ENCODE results near the gene YBX1.
A peak's percentile ranks its signal among the peaks of the same experiment; 100 is the strongest.

Gene YBX1

DNA sequence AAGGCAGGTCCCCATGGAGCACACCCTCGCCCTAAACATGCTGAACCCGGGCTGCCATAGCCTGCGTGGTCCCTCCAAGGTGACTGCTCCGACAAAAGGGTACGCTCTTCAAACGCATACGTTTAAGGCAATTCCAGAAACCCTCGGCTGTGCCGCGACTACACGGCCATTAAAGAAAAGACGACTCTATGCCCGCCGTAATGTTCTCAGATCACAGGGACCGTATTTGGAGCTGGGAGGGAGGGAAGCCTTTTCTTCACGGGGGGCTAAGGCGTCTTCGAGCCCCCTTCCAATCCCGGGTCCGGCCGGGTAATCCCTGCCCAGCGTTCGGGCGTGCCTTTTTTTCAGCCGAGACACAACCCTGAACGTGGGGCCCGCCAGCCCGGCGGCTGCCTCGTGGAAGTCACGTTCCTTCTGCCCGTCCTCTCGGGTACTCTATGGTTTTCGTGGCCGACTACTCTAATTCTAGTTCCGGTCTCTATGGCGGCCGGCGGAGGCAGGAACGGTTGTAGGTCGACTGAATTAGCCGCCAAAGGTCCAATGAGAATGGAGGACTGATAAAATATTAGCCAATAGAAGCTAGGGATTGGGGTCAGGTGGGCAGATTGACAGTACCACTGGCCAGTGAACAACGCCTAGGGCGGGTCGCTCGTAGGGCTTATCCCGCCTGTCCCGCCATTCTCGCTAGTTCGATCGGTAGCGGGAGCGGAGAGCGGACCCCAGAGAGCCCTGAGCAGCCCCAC is at the start of gene YBX1:
Gene YBX1, plus strand, starts transcription at position 678 of the 743 bp plus-strand sequence. CDS start 148 bp downstream, outside the sequence.
- Histone ChIP-seq H3K4me1 (ENCODE audit: insufficient read depth, low read length, poor library complexity, severe bottlenecking) (peaks cover 45% of the 10 kb centered on the region), H3K9me2 (replicated peaks; ENCODE audit: low read depth, low read length) (no peaks in the 10 kb centered on the region), H3K9ac (ENCODE audit: low read depth, low read length, poor library complexity, severe bottlenecking) (peak within 1 kb of the TSS; percentile 92), H3F3A (ENCODE audit: low read depth) (no peaks in the 10 kb centered on the region), H3K9me3 (ENCODE audit: insufficient read depth, low read depth, low read length) (no peaks in the 10 kb centered on the region), H3K36me3 (ENCODE audit: insufficient read depth, low read length) (peaks cover 12% of the 10 kb centered on the region; the same call in 1 of the 2 replicates), H2AFZ (ENCODE audit: low read length) (peak within 1 kb of the TSS; percentile 79), H3K4me2 (ENCODE audit: low read depth, low read length, poor library complexity, severe bottlenecking) (peak within 1 kb of the TSS; percentile 99), H3K79me2 (ENCODE audit: insufficient read depth, low read length) (peaks cover 64% of the 10 kb centered on the region), H3K27me3 (ENCODE audit: insufficient read depth, low read length, poor library complexity, severe bottlenecking) (no peaks in the 10 kb centered on the region), H4K20me1 (ENCODE audit: insufficient read depth, low read length, poor library complexity, severe bottlenecking) (peaks cover 40% of the 10 kb centered on the region), H3K4me3 (ENCODE audit: low read length, poor library complexity, severe bottlenecking) (peak within 1 kb of the TSS; percentile 83)
- TF ChIP-seq EZH2phosphoT487 (IDR thresholded peaks at IDR 0.05; ENCODE audit: borderline replicate concordance): no peak
- TF ChIP-seq, protein P1, sequence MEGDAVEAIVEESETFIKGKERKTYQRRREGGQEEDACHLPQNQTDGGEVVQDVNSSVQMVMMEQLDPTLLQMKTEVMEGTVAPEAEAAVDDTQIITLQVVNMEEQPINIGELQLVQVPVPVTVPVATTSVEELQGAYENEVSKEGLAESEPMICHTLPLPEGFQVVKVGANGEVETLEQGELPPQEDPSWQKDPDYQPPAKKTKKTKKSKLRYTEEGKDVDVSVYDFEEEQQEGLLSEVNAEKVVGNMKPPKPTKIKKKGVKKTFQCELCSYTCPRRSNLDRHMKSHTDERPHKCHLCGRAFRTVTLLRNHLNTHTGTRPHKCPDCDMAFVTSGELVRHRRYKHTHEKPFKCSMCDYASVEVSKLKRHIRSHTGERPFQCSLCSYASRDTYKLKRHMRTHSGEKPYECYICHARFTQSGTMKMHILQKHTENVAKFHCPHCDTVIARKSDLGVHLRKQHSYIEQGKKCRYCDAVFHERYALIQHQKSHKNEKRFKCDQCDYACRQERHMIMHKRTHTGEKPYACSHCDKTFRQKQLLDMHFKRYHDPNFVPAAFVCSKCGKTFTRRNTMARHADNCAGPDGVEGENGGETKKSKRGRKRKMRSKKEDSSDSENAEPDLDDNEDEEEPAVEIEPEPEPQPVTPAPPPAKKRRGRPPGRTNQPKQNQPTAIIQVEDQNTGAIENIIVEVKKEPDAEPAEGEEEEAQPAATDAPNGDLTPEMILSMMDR (conservative IDR thresholded peaks at IDR 0.05; ENCODE audit: low read length): no peak

DNA sequence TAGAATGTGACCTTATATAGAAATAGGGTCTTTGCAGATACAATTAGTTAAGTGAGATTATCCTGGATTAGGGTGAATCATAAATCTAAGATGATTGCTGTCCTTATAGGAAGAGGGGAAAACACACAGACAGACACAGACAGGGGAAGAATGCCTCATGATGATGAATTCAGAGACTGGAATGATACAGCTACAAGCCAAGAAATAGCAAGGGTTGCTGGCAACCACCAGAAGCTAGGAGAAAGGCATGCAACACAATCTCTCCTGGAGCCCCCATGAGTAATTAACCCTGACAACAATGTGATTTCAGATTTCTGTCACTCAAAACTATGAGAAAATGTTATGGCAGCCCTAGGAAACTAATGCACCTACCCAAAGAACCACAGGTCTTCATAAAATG is 43.1 kb upstream of the YBX1 start:
- Histone ChIP-seq H4K20me1 (ENCODE audit: insufficient read depth, low read length, poor library complexity, severe bottlenecking) (no peaks in the 10 kb centered on the region), H3K9ac (ENCODE audit: low read depth, low read length, poor library complexity, severe bottlenecking) (no peak overlapping the region), H3K9me3 (ENCODE audit: insufficient read depth, low read depth, low read length) (no peaks in the 10 kb centered on the region), H3K4me1 (ENCODE audit: insufficient read depth, low read length, poor library complexity, severe bottlenecking) (no peaks in the 10 kb centered on the region), H3K4me2 (ENCODE audit: low read depth, low read length, poor library complexity, severe bottlenecking) (no peak overlapping the region), H3K9me2 (replicated peaks; ENCODE audit: low read depth, low read length) (no peaks in the 10 kb centered on the region), H3F3A (ENCODE audit: low read depth) (no peaks in the 10 kb centered on the region), H3K4me3 (ENCODE audit: low read length, poor library complexity, severe bottlenecking) (no peak overlapping the region), H3K79me2 (ENCODE audit: insufficient read depth, low read length) (no peaks in the 10 kb centered on the region), H3K36me3 (ENCODE audit: insufficient read depth, low read length) (no peaks in the 10 kb centered on the region), H2AFZ (ENCODE audit: low read length) (no peak overlapping the region), H3K27me3 (ENCODE audit: insufficient read depth, low read length, poor library complexity, severe bottlenecking) (no peaks in the 10 kb centered on the region)
- TF ChIP-seq, protein P1 (conservative IDR thresholded peaks at IDR 0.05; ENCODE audit: low read length): no peak
- no peak for TF ChIP-seq EZH2phosphoT487 (IDR thresholded peaks at IDR 0.05; ENCODE audit: borderline replicate concordance)

DNA sequence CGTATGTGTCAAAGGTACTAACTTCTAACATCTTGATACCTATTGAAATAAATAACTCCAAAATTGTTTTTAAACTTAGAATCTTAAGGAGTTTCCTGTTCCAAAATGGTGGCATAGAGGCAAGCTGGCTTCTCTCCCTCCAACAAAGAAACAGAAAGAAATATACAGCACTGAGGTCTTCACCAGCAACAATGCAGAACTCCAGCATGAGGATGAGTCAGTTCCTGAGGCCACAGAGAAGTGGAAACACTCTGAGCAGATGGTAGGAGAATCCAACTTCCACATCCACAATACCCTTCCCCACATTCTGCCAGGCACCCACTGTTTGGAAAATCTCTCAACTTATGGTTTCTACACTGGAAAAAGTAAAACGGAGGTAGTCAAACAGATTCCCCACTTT is 36.2 kb upstream of the YBX1 start:
- no peak overlapping the region for H3K4me2 ChIP-seq (ENCODE audit: low read depth, low read length, poor library complexity, severe bottlenecking)
- no peaks in the 10 kb centered on the region for H4K20me1 ChIP-seq (ENCODE audit: insufficient read depth, low read length, poor library complexity, severe bottlenecking)
- H3K9me2 ChIP-seq (replicated peaks; ENCODE audit: low read depth, low read length): no peaks in the 10 kb centered on the region
- H2AFZ ChIP-seq (ENCODE audit: low read length): no peak overlapping the region
- H3K27me3 ChIP-seq (ENCODE audit: insufficient read depth, low read length, poor library complexity, severe bottlenecking): no peaks in the 10 kb centered on the region
- no peak overlapping the region for H3K4me3 ChIP-seq (ENCODE audit: low read length, poor library complexity, severe bottlenecking)
- H3K9me3 ChIP-seq (ENCODE audit: insufficient read depth, low read depth, low read length): no peaks in the 10 kb centered on the region
- H3K4me1 ChIP-seq (ENCODE audit: insufficient read depth, low read length, poor library complexity, severe bottlenecking): no peaks in the 10 kb centered on the region
- TF ChIP-seq EZH2phosphoT487 (IDR thresholded peaks at IDR 0.05; ENCODE audit: borderline replicate concordance): no peak
- TF ChIP-seq, protein P1 (conservative IDR thresholded peaks at IDR 0.05; ENCODE audit: low read length): no peak
- no peaks in the 10 kb centered on the region for H3K36me3 ChIP-seq (ENCODE audit: insufficient read depth, low read length)
- H3K9ac ChIP-seq (ENCODE audit: low read depth, low read length, poor library complexity, severe bottlenecking): no peak overlapping the region
- no peaks in the 10 kb centered on the region for H3K79me2 ChIP-seq (ENCODE audit: insufficient read depth, low read length)
- H3F3A ChIP-seq (ENCODE audit: low read depth): no peaks in the 10 kb centered on the region

All from Loucy (cell line).